AG09309 (cell line): ENCODE measurements around the gene TOMM20.
"Not testable (repeated sequence)": the region's sequence is repeated elsewhere in the genome, so short reads cannot be mapped to it uniquely, and the experiment has no call there.

ENCODE experiments used
- DNase-seq: peaks from one replicate; pipeline ENCODE4 v3.0.0-alpha.2; 2010; ENCODE audit warnings: low read depth
- H3K4me3 ChIP-seq: 2 replicates; pipeline ENCODE4 v1.5.1; 2011; ENCODE audit warnings: mild to moderate bottlenecking, low read depth, low read length, moderate library complexity; ENCODE audit not compliant: control insufficient read depth
- TF ChIP-seq, protein P1 (sequence below): IDR thresholded peaks from 2 replicates; pipeline ENCODE4 v1.5.1; 2011; ENCODE audit warnings: mild to moderate bottlenecking, low read depth, low read length, inconsistent platforms; ENCODE audit not compliant: insufficient read depth, control insufficient read depth; ENCODE audit errors: missing control alignments

TOMM20 gene

DNA sequence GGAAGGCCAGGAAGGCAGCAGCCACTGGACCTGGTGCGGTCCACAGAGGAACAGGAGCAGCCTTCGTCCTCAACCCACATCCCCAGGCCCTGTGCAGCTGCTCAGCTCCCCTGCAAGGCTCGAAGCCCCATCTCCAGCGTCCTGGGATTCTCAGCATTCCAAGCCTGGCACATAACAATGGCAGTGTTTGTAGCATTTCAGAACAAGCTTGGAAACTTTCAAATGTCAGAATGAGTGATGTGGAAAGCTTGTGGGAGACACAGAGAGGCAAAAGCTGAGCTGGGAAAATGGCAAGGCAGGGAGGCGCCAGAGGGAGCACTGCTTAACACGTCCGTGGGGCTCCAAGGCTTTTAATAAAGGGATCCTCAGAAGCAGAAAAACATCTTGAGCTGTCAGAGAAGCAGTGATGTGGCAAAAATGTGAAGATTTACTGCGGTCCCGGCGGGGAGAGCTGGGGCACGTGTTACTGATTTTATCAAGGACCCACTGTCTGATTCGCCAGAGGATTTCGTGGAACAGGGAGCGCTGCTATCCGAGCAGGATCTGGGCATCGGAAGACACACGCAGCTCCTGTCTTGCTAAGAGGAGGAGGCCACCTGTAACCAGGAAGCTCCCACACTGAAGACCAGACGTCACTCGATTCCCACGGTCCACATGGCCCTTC lies 38.1 kb downstream of the TOMM20 start:
- no peak for DNase-seq
- TF ChIP-seq, protein P1, sequence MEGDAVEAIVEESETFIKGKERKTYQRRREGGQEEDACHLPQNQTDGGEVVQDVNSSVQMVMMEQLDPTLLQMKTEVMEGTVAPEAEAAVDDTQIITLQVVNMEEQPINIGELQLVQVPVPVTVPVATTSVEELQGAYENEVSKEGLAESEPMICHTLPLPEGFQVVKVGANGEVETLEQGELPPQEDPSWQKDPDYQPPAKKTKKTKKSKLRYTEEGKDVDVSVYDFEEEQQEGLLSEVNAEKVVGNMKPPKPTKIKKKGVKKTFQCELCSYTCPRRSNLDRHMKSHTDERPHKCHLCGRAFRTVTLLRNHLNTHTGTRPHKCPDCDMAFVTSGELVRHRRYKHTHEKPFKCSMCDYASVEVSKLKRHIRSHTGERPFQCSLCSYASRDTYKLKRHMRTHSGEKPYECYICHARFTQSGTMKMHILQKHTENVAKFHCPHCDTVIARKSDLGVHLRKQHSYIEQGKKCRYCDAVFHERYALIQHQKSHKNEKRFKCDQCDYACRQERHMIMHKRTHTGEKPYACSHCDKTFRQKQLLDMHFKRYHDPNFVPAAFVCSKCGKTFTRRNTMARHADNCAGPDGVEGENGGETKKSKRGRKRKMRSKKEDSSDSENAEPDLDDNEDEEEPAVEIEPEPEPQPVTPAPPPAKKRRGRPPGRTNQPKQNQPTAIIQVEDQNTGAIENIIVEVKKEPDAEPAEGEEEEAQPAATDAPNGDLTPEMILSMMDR, result no peak

DNA sequence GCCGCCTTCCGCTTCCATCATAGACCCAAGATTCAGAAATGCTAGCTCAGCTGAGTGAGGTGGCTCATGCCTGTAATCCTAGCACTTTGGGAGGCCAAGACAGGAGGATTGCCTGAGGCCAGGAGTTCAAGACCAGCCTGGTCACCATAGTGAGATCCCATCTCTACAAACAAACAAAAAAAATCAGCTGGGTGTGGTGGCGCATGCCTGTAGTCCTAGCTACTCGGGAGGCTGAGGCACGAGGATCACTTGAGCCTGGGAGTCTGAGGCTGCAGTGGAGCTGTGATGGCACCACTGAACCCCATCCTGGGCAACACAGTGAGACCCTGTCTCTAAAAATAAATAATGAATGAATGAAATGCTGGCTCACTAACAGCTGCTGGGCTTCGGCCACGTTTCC lies 39.7 kb downstream of the TOMM20 start:
- no peak for DNase-seq
- TF ChIP-seq, protein P1, result no peak
- no peak overlapping the region for H3K4me3 ChIP-seq

More for the DNA sequence above, 38.1 kb downstream of the TOMM20 start:
- H3K4me3 ChIP-seq, result no peak overlapping the region

DNA sequence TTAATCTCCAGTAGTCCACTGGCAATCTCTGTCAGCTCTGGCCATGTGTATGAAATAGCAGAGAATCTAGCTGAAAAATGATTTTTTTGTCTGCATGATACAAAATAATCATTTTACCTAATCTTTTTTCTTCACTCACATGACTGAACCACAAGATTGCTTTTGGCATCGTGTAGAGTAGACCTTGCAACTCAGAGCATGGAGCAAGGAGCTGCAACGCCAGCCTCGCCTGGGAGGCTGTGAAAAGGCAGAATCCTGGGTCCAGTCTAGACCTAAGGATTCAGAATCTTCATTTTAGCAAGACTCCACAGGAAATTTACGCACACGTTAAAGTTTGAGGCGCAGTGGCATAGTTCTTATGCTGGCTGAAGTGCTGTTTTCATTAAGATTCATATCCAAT lies 40.2 kb downstream of the TOMM20 start:
- TF ChIP-seq, protein P1, result no peak
- no peak for DNase-seq
- no peak overlapping the region for H3K4me3 ChIP-seq

DNA sequence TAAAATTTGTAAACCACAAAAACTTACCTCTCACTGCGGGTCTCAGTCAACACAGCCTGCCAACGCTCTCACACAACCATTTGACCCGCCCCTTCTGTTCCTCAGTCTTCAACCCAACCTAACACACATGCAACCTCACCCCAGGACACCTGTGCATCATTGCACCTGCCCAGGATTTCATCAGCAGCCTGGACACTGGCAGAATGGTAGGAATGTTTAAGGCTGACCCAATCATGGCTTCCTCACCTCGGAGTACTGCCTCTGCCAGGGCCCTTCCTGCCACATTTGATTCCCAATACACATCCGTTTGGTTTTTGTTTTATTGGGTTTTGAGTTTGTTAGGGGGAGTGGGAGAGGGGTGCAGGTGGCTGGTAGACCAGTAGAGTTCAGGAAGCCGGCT lies 40.7 kb downstream of the TOMM20 start:
- TF ChIP-seq, protein P1, result no peak
- H3K4me3 ChIP-seq, result no peak overlapping the region
- no peak for DNase-seq

DNA sequence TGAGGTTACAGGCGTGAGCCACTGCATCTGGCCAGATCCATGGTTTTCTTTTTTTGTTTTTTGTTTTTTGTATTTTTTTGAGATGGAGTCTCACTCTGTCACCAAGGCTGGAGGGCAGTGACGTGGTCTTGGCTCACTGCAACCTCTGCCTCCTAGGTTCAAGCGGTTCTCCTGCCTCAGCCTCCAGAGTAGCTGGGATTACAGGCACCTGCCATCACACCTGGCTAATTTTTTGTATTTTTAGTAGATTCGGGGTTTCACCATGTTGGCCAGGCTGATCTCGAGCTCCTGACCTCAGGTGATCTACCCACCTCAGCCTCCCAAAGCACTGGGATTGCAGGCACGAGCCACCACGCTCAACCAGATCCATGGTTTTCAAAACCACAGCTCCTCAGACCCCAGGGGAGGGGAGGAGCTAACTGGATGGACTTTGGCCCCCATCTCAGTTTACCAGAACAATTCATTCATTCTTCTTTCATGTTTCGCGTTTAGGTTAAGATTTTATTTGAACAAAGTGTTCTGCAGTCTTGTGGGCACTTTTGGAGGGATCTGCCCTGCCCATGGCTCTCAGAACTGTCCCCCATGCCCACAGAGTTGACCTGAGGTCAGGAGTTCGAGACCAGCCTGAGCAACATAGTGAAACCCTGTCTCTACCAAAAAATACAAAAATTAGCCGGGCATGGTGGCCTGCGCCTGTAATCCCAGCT lies 43.1 kb downstream of the TOMM20 start:
- H3K4me3 ChIP-seq, DNase-seq: not testable (repeated sequence)

DNA sequence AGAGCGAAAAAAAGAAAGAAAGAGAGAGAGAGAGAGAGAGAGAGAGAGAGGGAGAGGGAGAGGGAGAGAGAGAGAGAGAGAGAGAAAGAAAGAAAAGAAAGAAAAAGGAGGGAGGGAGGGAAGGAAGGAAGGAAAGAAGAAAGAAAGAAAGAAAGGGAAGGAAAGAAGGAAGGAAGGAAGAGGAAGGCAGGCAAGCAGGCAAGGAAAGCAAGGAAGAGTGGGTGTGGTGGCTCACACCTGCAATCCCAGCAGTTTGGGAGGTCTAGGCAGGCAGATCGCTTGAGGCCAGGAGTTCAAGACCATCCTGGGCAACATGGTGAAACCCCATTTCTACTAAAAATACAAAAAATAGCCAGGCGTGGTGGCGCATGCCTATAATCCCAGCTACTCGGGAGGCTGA lies 47.8 kb downstream of the TOMM20 start:
- not testable (repeated sequence) for DNase-seq, H3K4me3 ChIP-seq

DNA sequence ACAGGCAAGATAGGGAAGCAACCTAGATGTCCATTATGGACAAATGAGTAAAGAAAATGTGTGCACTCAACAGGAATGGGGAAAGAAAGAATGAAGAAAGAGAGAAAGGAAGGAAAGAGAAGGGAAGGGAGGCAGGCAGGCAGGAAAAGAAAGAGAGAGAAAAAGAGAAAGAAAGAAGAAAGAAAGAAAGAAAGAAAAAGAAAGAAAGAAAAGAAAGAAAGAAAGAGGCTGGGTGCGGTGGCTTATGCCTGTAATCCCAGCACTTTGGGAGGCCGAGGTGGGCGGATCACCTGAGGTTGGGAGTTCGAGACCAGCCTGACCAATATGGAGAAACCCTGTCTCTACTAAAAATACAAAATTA lies 48.4 kb downstream of the TOMM20 start:
- not testable (repeated sequence) for H3K4me3 ChIP-seq, DNase-seq

DNA sequence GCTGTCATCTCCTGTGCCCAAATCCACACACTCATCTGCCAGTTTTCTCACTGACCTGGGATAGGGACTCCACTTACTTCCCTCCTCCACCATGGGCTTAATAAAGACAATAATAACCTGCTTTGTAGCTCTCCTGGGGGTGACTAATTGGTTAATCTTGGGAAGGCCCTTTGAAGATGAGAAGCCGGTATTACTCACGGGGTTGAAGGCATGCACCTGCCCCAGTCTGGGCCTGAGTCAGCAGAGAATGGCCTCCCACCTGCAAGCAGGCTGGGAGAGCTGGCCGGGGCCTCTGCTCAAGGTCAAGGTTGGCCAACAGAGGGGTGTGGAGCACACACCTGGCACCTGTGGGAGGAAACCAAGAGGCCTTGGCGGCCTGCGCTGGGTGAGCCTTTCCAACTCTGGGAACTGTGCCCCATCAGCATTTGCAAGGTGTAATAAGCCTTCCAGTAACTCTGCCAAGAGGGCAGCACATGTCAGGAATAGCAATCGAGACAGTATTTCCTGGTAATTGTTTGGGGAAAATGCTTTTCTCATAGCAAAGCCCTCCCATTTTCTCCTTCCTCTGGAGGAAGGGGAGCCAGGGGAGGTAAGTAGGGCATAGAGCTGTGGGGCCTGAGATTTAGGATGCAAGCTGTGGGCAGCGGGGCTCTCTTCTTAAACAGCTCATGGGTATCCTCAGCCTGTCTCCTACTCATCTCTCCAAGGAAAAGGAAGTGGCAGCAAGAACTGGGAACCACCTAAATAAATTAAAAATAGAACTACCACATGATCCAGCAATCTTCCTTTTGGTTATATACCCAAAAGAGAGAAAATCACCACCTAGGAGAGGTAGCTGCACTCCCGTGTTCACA lies 49.0 kb downstream of the TOMM20 start:
- H3K4me3 ChIP-seq, result no peak overlapping the region
- TF ChIP-seq, protein P1, result no peak
- DNase-seq, result no peak
